ENCODE measurements around the gene KCNJ10. TPM values are rescaled to one million over a fixed set of nuclear protein-coding genes. Genes with fewer than 3 reads are reported as not detected.

KCNJ10 gene
- total RNA-seq, 1 experiment from 2014 or later, result 0.08 TPM

DNA sequence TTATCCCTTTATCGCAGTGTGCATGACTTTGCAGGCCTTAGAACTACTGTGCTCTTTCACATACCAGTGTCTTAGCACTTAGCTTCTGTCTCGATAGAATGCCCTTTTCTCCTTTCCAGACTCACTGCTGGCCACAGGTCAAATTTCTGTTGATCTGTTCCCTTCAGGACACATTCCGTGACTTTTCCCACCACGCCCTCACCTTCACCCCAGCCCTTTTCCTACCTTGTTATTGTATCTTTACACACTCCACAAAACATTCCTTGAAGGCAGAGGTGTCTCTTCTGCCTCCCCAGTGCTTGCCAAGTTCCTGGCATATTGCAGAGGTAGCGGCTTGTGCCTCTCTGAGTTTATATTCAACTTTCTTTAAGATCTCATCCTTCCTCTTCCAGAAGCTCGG is 120.8 kb downstream of the KCNJ10 start:
- Histone ChIP-seq H3K4me3 (ENCODE audit: low read depth in 2 of 2, low read length in 2 of 2) (no peak overlapping the region), H3K27ac (ENCODE audit: low read length) (no peak overlapping the region), H3K4me1 (ENCODE audit: control insufficient read depth, insufficient read depth, low read length) (peaks cover 3% of the 10 kb centered on the region), H3K36me3 (ENCODE audit: control insufficient read depth, insufficient read depth, low read length) (peaks cover 2% of the 10 kb centered on the region; the same call in 1 of the 2 replicates), H3K27me3 (ENCODE audit: control insufficient read depth, insufficient read depth, low read length) (peaks cover 24% of the 10 kb centered on the region), H3K9me3 (ENCODE audit: control insufficient read depth, insufficient read depth, low read depth, low read length) (no peaks in the 10 kb centered on the region)
- in situ Hi-C loops (cut with HindIII; ENCODE audit: low pct_unique_long_range_greater_than_20kb, low sequenced_read_pairs), result no loop called here
- CTCF ChIA-PET, result no interaction called here
- BruUV-seq (replicated peaks), result no TSS peak
- intact Hi-C loops (cut with micrococcal nuclease; ENCODE audit: unreplicated experiment), result no loop called here
- POLR2A ChIA-PET, result no interaction called here
- ATAC-seq (no peak), DNase-seq (ENCODE audit: low read depth, low spot score) (no peak)
- TF ChIP-seq, protein P1, sequence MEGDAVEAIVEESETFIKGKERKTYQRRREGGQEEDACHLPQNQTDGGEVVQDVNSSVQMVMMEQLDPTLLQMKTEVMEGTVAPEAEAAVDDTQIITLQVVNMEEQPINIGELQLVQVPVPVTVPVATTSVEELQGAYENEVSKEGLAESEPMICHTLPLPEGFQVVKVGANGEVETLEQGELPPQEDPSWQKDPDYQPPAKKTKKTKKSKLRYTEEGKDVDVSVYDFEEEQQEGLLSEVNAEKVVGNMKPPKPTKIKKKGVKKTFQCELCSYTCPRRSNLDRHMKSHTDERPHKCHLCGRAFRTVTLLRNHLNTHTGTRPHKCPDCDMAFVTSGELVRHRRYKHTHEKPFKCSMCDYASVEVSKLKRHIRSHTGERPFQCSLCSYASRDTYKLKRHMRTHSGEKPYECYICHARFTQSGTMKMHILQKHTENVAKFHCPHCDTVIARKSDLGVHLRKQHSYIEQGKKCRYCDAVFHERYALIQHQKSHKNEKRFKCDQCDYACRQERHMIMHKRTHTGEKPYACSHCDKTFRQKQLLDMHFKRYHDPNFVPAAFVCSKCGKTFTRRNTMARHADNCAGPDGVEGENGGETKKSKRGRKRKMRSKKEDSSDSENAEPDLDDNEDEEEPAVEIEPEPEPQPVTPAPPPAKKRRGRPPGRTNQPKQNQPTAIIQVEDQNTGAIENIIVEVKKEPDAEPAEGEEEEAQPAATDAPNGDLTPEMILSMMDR (IDR thresholded peaks at IDR 0.05), result no peak
- TF ChIP-seq POLR2AphosphoS5 (IDR thresholded peaks at IDR 0.05; ENCODE audit: low read depth, low read length), result no peak

Other genes with a start within 250 kb of the KCNJ10 start
- not detected for gene SLAMF8, start 243.3 kb downstream of the KCNJ10 start, total RNA-seq (2021; ENCODE audit: unreplicated experiment)
- not detected for gene VSIG8, start 207.5 kb downstream of the KCNJ10 start, total RNA-seq (2021; ENCODE audit: unreplicated experiment)
- 1.6 TPM for gene CFAP45, start 170.0 kb downstream of the KCNJ10 start, total RNA-seq (2021; ENCODE audit: unreplicated experiment)
- gene TAGLN2, start 144.7 kb downstream of the KCNJ10 start, total RNA-seq (2021; ENCODE audit: unreplicated experiment), result 474 TPM
- gene IGSF9, start 124.5 kb downstream of the KCNJ10 start, total RNA-seq (2021; ENCODE audit: unreplicated experiment), result 0.51 TPM
- not detected for gene SLAMF9, start 115.9 kb downstream of the KCNJ10 start, total RNA-seq (2021; ENCODE audit: unreplicated experiment)
- gene PIGM, start 38.2 kb downstream of the KCNJ10 start, total RNA-seq (2021; ENCODE audit: unreplicated experiment), result 4.4 TPM
- gene KCNJ9, start 11.4 kb upstream of the KCNJ10 start, total RNA-seq (2021; ENCODE audit: unreplicated experiment), result not detected
- gene IGSF8, start 28.5 kb upstream of the KCNJ10 start, total RNA-seq (2021; ENCODE audit: unreplicated experiment), result 18.8 TPM
- 0.15 TPM for gene ATP1A2, start 45.6 kb upstream of the KCNJ10 start, total RNA-seq (2021; ENCODE audit: unreplicated experiment)
- not detected for gene ATP1A4, start 81.4 kb upstream of the KCNJ10 start, total RNA-seq (2021; ENCODE audit: unreplicated experiment)
- not detected for gene CASQ1, start 120.4 kb upstream of the KCNJ10 start, total RNA-seq (2021; ENCODE audit: unreplicated experiment)
- gene PEA15, start 135.2 kb upstream of the KCNJ10 start, total RNA-seq (2021; ENCODE audit: unreplicated experiment), result 94.3 TPM
- gene DCAF8, start 192.4 kb upstream of the KCNJ10 start, total RNA-seq (2021; ENCODE audit: unreplicated experiment), result 127 TPM
- gene PEX19, start 215.0 kb upstream of the KCNJ10 start, total RNA-seq (2021; ENCODE audit: unreplicated experiment), result 55.1 TPM